SU-DHL-6 (cell line): ENCODE results near the gene STX8.

Experiments
- H2AFZ ChIP-seq: fragments of 200-600 bp; sonication (generic); 2 replicates; pipeline ENCODE4 v1.6.1; 2014; ENCODE audit warnings: low read depth, mild to moderate bottlenecking, moderate library complexity, mixed read lengths, antibody characterized with exemption, low read length; ENCODE audit not compliant: severe bottlenecking
- H3F3A ChIP-seq: fragments of 200-600 bp; shearing (Covaris generic); 2 replicates; pipeline ENCODE4 v1.6.0; 2016; ENCODE audit warnings: antibody characterized with exemption, mild to moderate bottlenecking; ENCODE audit not compliant: insufficient read depth
- H3K27ac ChIP-seq: fragments of 200-600 bp; sonication (generic); 2 replicates; pipeline ENCODE4 v1.5.1; 2016; ENCODE audit warnings: low read depth, mild to moderate bottlenecking, low read length, moderate library complexity, mixed read lengths
- H3K27me3 ChIP-seq: fragments of 200-600 bp; sonication (generic), shearing (Covaris generic); 2 replicates; pipeline ENCODE4 v1.6.0; 2014; ENCODE audit warnings: mild to moderate bottlenecking, low read length
- H3K36me3 ChIP-seq: fragments of 200-600 bp; sonication (generic); 2 replicates; pipeline ENCODE4 v1.6.1; 2014; ENCODE audit warnings: mild to moderate bottlenecking, low read length, mixed read lengths
- H3K4me2 ChIP-seq: fragments of 300-600, 200-600 bp; shearing (Covaris generic), sonication (generic); 2 replicates; pipeline ENCODE4 v1.6.0; 2014; ENCODE audit warnings: low read length, low read depth, mild to moderate bottlenecking; ENCODE audit not compliant: poor library complexity, severe bottlenecking
- H3K4me3 ChIP-seq: fragments of 200-600 bp; sonication (generic); 2 replicates; pipeline ENCODE4 v1.5.1; 2014; ENCODE audit warnings: antibody characterized with exemption, low read length, mild to moderate bottlenecking, mixed read lengths; ENCODE audit not compliant: insufficient read depth, poor library complexity, severe bottlenecking
- H3K79me2 ChIP-seq: fragments of 200-600 bp; sonication (generic); 2 replicates; pipeline ENCODE4 v1.6.1; 2014; ENCODE audit warnings: mild to moderate bottlenecking, low read length, moderate library complexity; ENCODE audit not compliant: insufficient read depth
- H3K9ac ChIP-seq: fragments of 200-600 bp; sonication (generic); 2 replicates; pipeline ENCODE4 v1.7.0; 2014; ENCODE audit warnings: mild to moderate bottlenecking, low read length
- H3K9me2 ChIP-seq: fragments of 200-600 bp; sonication (generic); replicated peaks from 2 replicates; pipeline ENCODE4 v1.6.1; 2014; ENCODE audit warnings: low read length; ENCODE audit not compliant: insufficient read depth
- H3K9me3 ChIP-seq: fragments of 200-600 bp; sonication (generic); 2 replicates; pipeline ENCODE4 v1.6.1; 2014; ENCODE audit warnings: low read length, mixed read lengths; ENCODE audit not compliant: insufficient read depth
- H4K20me1 ChIP-seq: fragments of 200-600 bp; sonication (generic); 2 replicates; pipeline ENCODE4 v1.6.1; 2014; ENCODE audit warnings: low read depth, mild to moderate bottlenecking, antibody characterized with exemption, low read length, moderate library complexity, mixed read lengths
- EZH2phosphoT487 ChIP-seq: fragments of 200-600 bp; sonication (generic), shearing (Covaris generic); conservative IDR thresholded peaks from 2 replicates; pipeline ENCODE4 v1.6.1; 2018; ENCODE audit warnings: mild to moderate bottlenecking, antibody characterized with exemption, low read length, moderate library complexity, mixed read lengths
- TF ChIP-seq, protein P1 (sequence below): fragments of 200-600 bp; sonication (generic); IDR thresholded peaks from one replicate; pipeline ENCODE4 v1.5.1; 2017; ENCODE audit warnings: antibody characterized with exemption, mild to moderate bottlenecking, low read length, moderate library complexity; ENCODE audit not compliant: insufficient read depth, poor library complexity, severe bottlenecking

The STX8 gene

DNA sequence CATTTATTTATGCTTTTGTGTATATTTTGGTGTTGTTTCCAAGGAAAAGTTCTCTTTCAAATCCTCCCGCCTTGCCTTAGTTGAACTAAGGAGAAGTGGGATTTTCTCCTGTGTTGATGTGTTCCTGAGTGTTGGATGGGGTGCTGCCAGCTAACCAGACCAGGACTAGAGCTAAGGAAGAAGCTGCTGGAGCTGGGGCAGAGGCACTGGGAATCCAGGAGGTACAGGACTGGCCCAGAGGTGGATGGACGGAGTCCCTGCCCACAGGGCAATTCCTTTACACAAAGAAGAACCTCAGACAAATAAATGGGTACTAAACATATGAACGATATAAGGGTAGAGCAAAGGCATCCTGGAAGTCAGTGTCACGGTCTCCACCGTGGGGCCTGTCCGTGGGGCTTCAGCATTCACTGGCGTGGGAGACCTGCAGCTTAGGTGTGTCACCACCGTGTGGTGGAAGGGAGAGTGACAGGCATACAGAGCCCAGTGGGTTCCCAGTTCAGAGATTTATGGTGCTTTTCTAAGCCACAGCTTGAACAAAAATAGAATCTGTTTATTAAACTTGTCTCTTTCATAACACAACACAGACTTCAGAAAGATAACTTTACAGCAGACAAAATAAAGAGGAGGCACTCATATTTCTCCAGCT is 283.6 kb downstream of the STX8 start:
- H3K9ac ChIP-seq = no peak overlapping the region
- H3F3A ChIP-seq = no peaks in the 10 kb centered on the region
- H3K27ac ChIP-seq = no peak overlapping the region
- H3K4me3 ChIP-seq = no peak overlapping the region
- no peaks in the 10 kb centered on the region for H3K36me3 ChIP-seq
- no peak overlapping the region for H3K4me2 ChIP-seq
- no peaks in the 10 kb centered on the region for H3K9me3 ChIP-seq
- no peaks in the 10 kb centered on the region for H3K27me3 ChIP-seq
- H2AFZ ChIP-seq = no peak overlapping the region
- no peaks in the 10 kb centered on the region for H4K20me1 ChIP-seq
- H3K9me2 ChIP-seq = no peaks in the 10 kb centered on the region
- no peak for TF ChIP-seq EZH2phosphoT487
- TF ChIP-seq, protein P1, sequence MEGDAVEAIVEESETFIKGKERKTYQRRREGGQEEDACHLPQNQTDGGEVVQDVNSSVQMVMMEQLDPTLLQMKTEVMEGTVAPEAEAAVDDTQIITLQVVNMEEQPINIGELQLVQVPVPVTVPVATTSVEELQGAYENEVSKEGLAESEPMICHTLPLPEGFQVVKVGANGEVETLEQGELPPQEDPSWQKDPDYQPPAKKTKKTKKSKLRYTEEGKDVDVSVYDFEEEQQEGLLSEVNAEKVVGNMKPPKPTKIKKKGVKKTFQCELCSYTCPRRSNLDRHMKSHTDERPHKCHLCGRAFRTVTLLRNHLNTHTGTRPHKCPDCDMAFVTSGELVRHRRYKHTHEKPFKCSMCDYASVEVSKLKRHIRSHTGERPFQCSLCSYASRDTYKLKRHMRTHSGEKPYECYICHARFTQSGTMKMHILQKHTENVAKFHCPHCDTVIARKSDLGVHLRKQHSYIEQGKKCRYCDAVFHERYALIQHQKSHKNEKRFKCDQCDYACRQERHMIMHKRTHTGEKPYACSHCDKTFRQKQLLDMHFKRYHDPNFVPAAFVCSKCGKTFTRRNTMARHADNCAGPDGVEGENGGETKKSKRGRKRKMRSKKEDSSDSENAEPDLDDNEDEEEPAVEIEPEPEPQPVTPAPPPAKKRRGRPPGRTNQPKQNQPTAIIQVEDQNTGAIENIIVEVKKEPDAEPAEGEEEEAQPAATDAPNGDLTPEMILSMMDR = peak; percentile 34
- H3K79me2 ChIP-seq = no peaks in the 10 kb centered on the region

- H3K9me2 ChIP-seq = no peaks in the 10 kb centered on the region
- no peaks in the 10 kb centered on the region for H3K79me2 ChIP-seq
- H3F3A ChIP-seq = no peaks in the 10 kb centered on the region
- no peaks in the 10 kb centered on the region for H4K20me1 ChIP-seq
- H3K27me3 ChIP-seq = no peaks in the 10 kb centered on the region
- H3K9ac ChIP-seq = no peak overlapping the region
- H3K9me3 ChIP-seq = no peaks in the 10 kb centered on the region
- H3K4me2 ChIP-seq = no peak overlapping the region
- H3K4me3 ChIP-seq = no peak overlapping the region
- H3K36me3 ChIP-seq = no peaks in the 10 kb centered on the region
- TF ChIP-seq, protein P1 = no peak
- no peak for TF ChIP-seq EZH2phosphoT487
- H2AFZ ChIP-seq = no peak overlapping the region
- no peak overlapping the region for H3K27ac ChIP-seq
Measured at GRCh38 chr17:9290226-9290613, 285.4 kb downstream of the STX8 start.

DNA sequence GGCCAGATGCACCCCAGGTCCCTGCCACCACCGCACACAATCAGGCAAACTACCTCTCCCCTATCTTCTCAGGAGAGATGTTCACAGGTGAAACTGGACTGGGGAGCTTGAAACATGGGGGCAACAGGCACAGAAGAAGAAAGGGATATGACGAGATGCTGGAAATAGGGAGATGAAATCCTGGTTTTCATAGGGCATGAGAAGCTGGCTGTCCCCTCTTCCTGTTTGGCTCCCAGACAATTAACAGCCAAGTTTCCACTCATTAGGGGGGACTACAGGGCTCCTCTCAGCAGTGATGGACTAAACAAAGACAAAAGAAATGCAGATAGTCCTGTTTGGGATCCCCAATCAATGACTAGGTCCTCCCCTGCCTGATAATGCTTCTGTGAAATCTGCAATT is 288.3 kb downstream of the STX8 start:
- Histone ChIP-seq H4K20me1 (no peaks in the 10 kb centered on the region), H3K27ac (no peak overlapping the region), H3F3A (no peaks in the 10 kb centered on the region), H3K27me3 (no peaks in the 10 kb centered on the region), H3K79me2 (no peaks in the 10 kb centered on the region), H3K36me3 (no peaks in the 10 kb centered on the region), H2AFZ (no peak overlapping the region), H3K9me2 (no peaks in the 10 kb centered on the region), H3K9ac (no peak overlapping the region), H3K4me2 (no peak overlapping the region), H3K4me3 (no peak overlapping the region), H3K9me3 (no peaks in the 10 kb centered on the region)
- TF ChIP-seq, protein P1 = no peak
- TF ChIP-seq EZH2phosphoT487 = no peak
